Stimulated activated CD8-positive, alpha-beta memory T cell treated with anti-CD3 and anti-CD28 coated beads, Interleukin-12 subunit alpha, Interleukin-12 subunit beta, amount 100 ng/mL, for 24 hours (primary cell): ENCODE data around the gene DISP2.

ENCODE experiments used
- DNase-seq: peaks from one replicate; pipeline ENCODE4 v3.0.0-alpha.2; 2020; ENCODE audit errors: extremely low read depth

The DISP2 gene

GRCh38 chr15:40325700-40326099, 32.3 kb upstream of the DISP2 start:
- DNase-seq, result no peak

GRCh38 chr15:40327457-40327856, 30.6 kb upstream of the DISP2 start:
- DNase-seq, result no peak

GRCh38 chr15:40328176-40328575, 29.8 kb upstream of the DISP2 start:
- DNase-seq, result no peak

GRCh38 chr15:40328751-40329150, 29.3 kb upstream of the DISP2 start:
- no peak for DNase-seq

GRCh38 chr15:40329804-40330203, 28.2 kb upstream of the DISP2 start:
- DNase-seq, result no peak

GRCh38 chr15:40330368-40330836, 27.6 kb upstream of the DISP2 start:
- DNase-seq, result no peak

- no peak for DNase-seq
Measured at GRCh38 chr15:40331026-40331425, 27.0 kb upstream of the DISP2 start.

- no peak for DNase-seq
Measured at GRCh38 chr15:40331637-40332036, 26.4 kb upstream of the DISP2 start.

GRCh38 chr15:40332113-40332781, 25.8 kb upstream of the DISP2 start:
- DNase-seq, result no peak

- DNase-seq, result no peak
Measured at GRCh38 chr15:40333922-40334492, 24.0 kb upstream of the DISP2 start.

- no peak for DNase-seq
Measured at GRCh38 chr15:40334541-40334940, 23.5 kb upstream of the DISP2 start.

- DNase-seq, result no peak
Measured at GRCh38 chr15:40334941-40335795, 22.9 kb upstream of the DISP2 start.

GRCh38 chr15:40335938-40336743, 21.9 kb upstream of the DISP2 start:
- DNase-seq, result no peak

- DNase-seq, result no peak
Measured at GRCh38 chr15:40336744-40337122, 21.3 kb upstream of the DISP2 start.

- no peak for DNase-seq
Measured at GRCh38 chr15:40337597-40337996, 20.4 kb upstream of the DISP2 start.

GRCh38 chr15:40338041-40338657, 19.9 kb upstream of the DISP2 start:
- peak; percentile 52 for DNase-seq

GRCh38 chr15:40338921-40339620, 18.9 kb upstream of the DISP2 start:
- DNase-seq, result no peak

GRCh38 chr15:40339621-40339945, 18.4 kb upstream of the DISP2 start:
- DNase-seq, result no peak

- no peak for DNase-seq
Measured at GRCh38 chr15:40340038-40340739, 17.8 kb upstream of the DISP2 start.

- DNase-seq, result no peak
Measured at GRCh38 chr15:40340740-40341400, 17.1 kb upstream of the DISP2 start, which contains the start of gene CCDC9B. Gene CCDC9B, minus strand, starts transcription at chr15:40340939. Its CDS starts 120 bp downstream, at chr15:40340819.
